SK-N-MC (cell line): ENCODE measurements around the gene SBF2.
A peak's percentile ranks its signal among the peaks of the same experiment; 100 is the strongest.
"Not testable (repeated sequence)": the region's sequence is repeated elsewhere in the genome, so short reads cannot be mapped to it uniquely, and the experiment has no call there.

Experiments used
- DNase-seq: peaks from one replicate; pipeline ENCODE4 v3.0.0-alpha.2; 2011; ENCODE audit warnings: low read depth, low spot score
- H3K27ac ChIP-seq: fragments of 200-600 bp; sonication (generic); 2 replicates; pipeline ENCODE4 v1.5.1; 2016; ENCODE audit warnings: mixed run types
- H3K36me3 ChIP-seq: fragments of 200-600 bp; sonication (generic); 2 replicates; pipeline ENCODE4 v1.6.1; 2017; ENCODE audit warnings: antibody characterized with exemption, low read length, mixed read lengths; ENCODE audit not compliant: insufficient read depth
- H3K4me3 ChIP-seq: fragments of 200-600 bp; sonication (generic); 2 replicates; pipeline ENCODE4 v1.5.1; 2016
- H3K9ac ChIP-seq: fragments of 200-600 bp; sonication (generic); 2 replicates; pipeline ENCODE4 v1.8.0; 2017; ENCODE audit warnings: mixed run types, mixed read lengths; ENCODE audit not compliant: insufficient read length
- H3K9me3 ChIP-seq: fragments of 200-600 bp; sonication (generic); 2 replicates; pipeline ENCODE4 v1.6.1; 2017; ENCODE audit warnings: low read depth, mild to moderate bottlenecking, antibody characterized with exemption, low read length, moderate library complexity, mixed read lengths
- EZH2 ChIP-seq: fragments of 200-600 bp; sonication (generic); IDR thresholded peaks from one replicate; pipeline ENCODE4 v1.6.1; 2017; ENCODE audit warnings: antibody characterized with exemption
- FOXP2 ChIP-seq: optimal IDR thresholded peaks from 2 replicates; pipeline ENCODE3; 2011; ENCODE audit warnings: mild to moderate bottlenecking, moderate library complexity; ENCODE audit not compliant: insufficient read depth; ENCODE audit errors: extremely low read length, control extremely low read depth
- POLR2AphosphoS5 ChIP-seq: IDR thresholded peaks from 2 replicates; pipeline ENCODE4 v1.6.1; 2012; ENCODE audit warnings: mild to moderate bottlenecking, low read depth, low read length, borderline replicate concordance

SBF2 gene

DNA sequence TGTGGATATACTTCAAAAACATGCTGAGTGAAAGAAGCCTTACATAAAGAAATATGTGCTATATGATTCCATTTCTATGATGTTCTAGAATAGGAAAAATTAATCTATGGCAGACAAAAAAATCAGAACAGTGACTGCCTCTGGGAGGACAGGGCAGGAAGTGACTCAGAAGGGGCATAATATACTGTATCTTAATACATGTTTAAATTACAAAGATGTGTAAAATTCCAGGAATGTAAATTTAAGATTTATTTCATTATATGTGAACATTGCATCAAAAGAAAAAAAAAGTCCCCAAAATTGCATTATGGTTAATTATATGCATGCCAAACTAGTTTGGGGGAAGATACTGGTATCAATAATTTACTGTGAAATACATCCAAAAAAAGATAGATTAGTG is 32.2 kb downstream of the SBF2 start:
- DNase-seq, result no peak
- Histone ChIP-seq H3K9ac (no peak overlapping the region), H3K4me3 (no peak overlapping the region), H3K27ac (peak overlapping the region; percentile 63; the same call in 1 of the 2 replicates), H3K36me3 (no peaks in the 10 kb centered on the region), H3K9me3 (no peaks in the 10 kb centered on the region)
- TF ChIP-seq FOXP2 (no peak), EZH2 (no peak), POLR2AphosphoS5 (no peak)

- Histone ChIP-seq H3K9ac (no peak overlapping the region), H3K4me3 (no peak overlapping the region), H3K36me3 (no peaks in the 10 kb centered on the region), H3K27ac (no peak overlapping the region), H3K9me3 (no peaks in the 10 kb centered on the region)
- TF ChIP-seq POLR2AphosphoS5 (no peak), EZH2 (no peak), FOXP2 (no peak)
- no peak for DNase-seq
Measured at GRCh38 chr11:10257478-10257877, 36.5 kb downstream of the SBF2 start.

GRCh38 chr11:10255388-10256125 is 38.5 kb downstream of the SBF2 start:
- TF ChIP-seq EZH2, result no peak
- TF ChIP-seq POLR2AphosphoS5, result no peak
- no peak for TF ChIP-seq FOXP2

GRCh38 chr11:10249448-10250131 is 44.4 kb downstream of the SBF2 start:
- H3K9me3 ChIP-seq, H3K27ac ChIP-seq, H3K9ac ChIP-seq, H3K4me3 ChIP-seq, DNase-seq: not testable (repeated sequence)
- peaks cover 13% of the 10 kb centered on the region for H3K36me3 ChIP-seq

More at GRCh38 chr11:10255388-10256125, 38.5 kb downstream of the SBF2 start:
- H3K9me3 ChIP-seq, result no peaks in the 10 kb centered on the region
- no peak overlapping the region for H3K27ac ChIP-seq
- no peak for DNase-seq
- H3K36me3 ChIP-seq, result no peaks in the 10 kb centered on the region
- no peak overlapping the region for H3K9ac ChIP-seq
- H3K4me3 ChIP-seq, result no peak overlapping the region

DNA sequence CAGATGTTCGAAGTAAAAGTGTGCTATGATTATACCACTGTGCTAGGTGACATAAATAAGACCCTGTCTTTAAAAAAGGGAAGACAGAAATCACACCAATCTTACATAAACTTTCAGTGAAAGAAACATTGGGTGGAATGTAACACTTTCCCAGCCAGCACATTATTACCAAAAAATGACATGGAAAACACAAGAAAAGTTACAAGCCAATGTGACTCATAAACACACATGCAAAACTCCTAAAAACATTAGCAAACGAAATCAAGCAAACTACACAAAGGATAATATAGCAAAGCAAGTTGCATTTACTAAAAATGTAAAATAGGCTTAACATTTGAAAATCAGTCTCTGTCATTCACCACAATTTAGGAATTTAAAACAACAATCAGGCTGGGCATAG is 47.0 kb downstream of the SBF2 start:
- H3K9me3 ChIP-seq, result peaks cover 5% of the 10 kb centered on the region; the same call in 1 of the 2 replicates

DNA sequence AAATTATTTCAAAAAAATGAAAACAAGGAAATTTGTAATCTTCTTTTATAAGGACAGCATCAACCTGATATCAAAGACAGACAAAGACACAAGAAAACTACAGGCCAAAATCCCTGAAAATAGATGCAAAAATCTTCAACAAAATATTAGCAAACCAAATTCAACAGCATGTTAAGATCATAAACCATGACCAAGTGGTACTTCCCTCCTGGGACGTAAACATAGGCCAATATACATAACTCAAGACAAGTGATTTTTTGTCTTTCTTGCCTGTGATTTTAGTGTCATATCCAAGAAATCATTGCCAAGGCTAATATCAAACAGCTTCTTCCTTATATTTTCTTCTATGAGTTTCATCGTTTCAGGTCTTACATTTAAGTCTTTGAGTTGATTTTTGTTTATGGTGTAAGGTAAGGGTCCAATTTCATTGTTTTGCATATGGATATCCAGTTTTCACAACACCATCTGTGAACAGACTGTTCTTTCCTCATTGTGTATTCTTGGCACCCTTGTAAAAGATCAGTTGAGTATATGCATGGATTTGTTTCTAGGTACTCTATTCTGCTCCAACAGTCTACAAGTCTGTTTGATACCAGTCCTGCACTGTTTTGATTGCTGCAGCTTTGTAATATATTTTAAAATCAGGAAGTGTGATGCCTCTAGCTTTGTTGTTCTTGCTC is 50.0 kb downstream of the SBF2 start:
- H3K9ac ChIP-seq, result no peak overlapping the region
- H3K4me3 ChIP-seq, result no peak overlapping the region
- DNase-seq, result no peak
- H3K36me3 ChIP-seq, result peaks cover 21% of the 10 kb centered on the region
- H3K9me3 ChIP-seq, result peaks cover 5% of the 10 kb centered on the region; the same call in 1 of the 2 replicates
- no peak overlapping the region for H3K27ac ChIP-seq
- no peak for TF ChIP-seq FOXP2
- TF ChIP-seq EZH2, result no peak
- no peak for TF ChIP-seq POLR2AphosphoS5

More for the DNA sequence above, 47.0 kb downstream of the SBF2 start:
- Histone ChIP-seq H3K36me3 (peaks cover 21% of the 10 kb centered on the region), H3K9ac (no peak overlapping the region), H3K4me3 (no peak overlapping the region), H3K27ac (no peak overlapping the region)
- no peak for DNase-seq
- TF ChIP-seq EZH2 (no peak), FOXP2 (no peak), POLR2AphosphoS5 (no peak)

DNA sequence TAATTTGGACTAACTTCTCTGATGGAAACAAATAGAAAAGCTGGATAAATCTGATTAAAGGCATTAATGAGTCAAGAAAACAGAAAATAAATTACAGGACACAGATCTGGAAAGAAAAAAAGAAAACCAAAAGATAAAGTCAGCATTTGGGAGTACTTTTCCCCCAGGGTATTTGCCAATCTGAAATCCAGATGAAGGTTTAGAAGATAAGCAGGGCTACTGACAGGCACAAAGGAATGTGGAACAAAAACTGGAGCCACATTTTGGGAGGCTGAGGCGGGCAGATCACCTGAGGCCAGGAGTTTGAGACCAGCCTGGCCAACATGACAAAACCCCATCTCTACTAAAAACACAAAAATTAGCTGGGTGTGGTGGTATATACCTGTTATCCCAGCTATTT is 57.2 kb downstream of the SBF2 start:
- H3K36me3 ChIP-seq, result peaks cover 5% of the 10 kb centered on the region; the same call in 1 of the 2 replicates
- no peak overlapping the region for H3K27ac ChIP-seq
- TF ChIP-seq FOXP2 (no peak), POLR2AphosphoS5 (no peak), EZH2 (no peak)
- DNase-seq, result no peak
- no peak overlapping the region for H3K9ac ChIP-seq
- H3K9me3 ChIP-seq, result no peaks in the 10 kb centered on the region
- H3K4me3 ChIP-seq, result no peak overlapping the region

DNA sequence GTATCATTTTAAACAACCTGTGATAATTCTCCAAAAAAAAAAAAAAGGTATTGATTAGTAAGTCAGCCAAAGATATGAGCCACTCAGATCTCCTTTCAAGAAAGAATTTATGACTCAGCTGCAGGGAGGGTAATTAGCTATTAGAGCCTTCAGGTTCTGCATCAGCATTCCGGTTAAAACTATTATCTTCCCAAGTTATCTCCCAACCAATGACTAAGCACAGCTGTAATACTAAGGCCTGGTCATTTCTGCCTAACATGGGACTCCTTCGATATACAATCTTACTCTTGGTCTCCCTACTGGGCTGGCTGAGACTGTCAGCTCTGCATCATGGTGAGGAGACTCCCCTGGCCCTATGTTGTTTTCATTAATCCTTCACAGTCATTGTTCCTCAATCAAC is 60.4 kb downstream of the SBF2 start:
- TF ChIP-seq POLR2AphosphoS5, result no peak
- TF ChIP-seq FOXP2, result no peak
- TF ChIP-seq EZH2, result no peak
- no peak for DNase-seq
- Histone ChIP-seq H3K9me3 (no peaks in the 10 kb centered on the region), H3K27ac (no peak overlapping the region), H3K36me3 (peaks cover 5% of the 10 kb centered on the region; the same call in 1 of the 2 replicates), H3K9ac (no peak overlapping the region), H3K4me3 (no peak overlapping the region)
